ENCODE measurements around the gene ABCC3.

DNA sequence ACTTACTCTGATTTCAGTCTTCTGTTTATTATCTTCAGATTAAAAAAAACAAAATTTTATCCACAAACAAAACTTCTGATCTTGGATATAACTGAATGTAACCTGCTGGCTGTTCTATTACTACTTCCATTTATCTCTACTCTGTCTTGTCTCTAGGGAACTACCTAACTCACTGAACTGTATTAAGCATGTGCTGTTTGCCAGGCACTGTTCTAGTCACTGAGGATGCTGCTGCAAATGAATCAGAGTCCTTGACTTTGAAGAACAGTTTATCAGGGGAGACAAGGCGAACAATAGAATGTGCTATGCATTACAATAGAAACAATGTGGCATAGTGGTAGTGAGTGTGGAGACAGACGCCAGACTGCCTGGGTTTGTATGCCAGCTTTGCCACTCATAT, 75.3 kb downstream of the ABCC3 start:
- TF ChIP-seq, protein P1, sequence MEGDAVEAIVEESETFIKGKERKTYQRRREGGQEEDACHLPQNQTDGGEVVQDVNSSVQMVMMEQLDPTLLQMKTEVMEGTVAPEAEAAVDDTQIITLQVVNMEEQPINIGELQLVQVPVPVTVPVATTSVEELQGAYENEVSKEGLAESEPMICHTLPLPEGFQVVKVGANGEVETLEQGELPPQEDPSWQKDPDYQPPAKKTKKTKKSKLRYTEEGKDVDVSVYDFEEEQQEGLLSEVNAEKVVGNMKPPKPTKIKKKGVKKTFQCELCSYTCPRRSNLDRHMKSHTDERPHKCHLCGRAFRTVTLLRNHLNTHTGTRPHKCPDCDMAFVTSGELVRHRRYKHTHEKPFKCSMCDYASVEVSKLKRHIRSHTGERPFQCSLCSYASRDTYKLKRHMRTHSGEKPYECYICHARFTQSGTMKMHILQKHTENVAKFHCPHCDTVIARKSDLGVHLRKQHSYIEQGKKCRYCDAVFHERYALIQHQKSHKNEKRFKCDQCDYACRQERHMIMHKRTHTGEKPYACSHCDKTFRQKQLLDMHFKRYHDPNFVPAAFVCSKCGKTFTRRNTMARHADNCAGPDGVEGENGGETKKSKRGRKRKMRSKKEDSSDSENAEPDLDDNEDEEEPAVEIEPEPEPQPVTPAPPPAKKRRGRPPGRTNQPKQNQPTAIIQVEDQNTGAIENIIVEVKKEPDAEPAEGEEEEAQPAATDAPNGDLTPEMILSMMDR (IDR thresholded peaks at IDR 0.05; ENCODE audit: insufficient read depth, low read length) = no peak
- TF ChIP-seq, protein P2, sequence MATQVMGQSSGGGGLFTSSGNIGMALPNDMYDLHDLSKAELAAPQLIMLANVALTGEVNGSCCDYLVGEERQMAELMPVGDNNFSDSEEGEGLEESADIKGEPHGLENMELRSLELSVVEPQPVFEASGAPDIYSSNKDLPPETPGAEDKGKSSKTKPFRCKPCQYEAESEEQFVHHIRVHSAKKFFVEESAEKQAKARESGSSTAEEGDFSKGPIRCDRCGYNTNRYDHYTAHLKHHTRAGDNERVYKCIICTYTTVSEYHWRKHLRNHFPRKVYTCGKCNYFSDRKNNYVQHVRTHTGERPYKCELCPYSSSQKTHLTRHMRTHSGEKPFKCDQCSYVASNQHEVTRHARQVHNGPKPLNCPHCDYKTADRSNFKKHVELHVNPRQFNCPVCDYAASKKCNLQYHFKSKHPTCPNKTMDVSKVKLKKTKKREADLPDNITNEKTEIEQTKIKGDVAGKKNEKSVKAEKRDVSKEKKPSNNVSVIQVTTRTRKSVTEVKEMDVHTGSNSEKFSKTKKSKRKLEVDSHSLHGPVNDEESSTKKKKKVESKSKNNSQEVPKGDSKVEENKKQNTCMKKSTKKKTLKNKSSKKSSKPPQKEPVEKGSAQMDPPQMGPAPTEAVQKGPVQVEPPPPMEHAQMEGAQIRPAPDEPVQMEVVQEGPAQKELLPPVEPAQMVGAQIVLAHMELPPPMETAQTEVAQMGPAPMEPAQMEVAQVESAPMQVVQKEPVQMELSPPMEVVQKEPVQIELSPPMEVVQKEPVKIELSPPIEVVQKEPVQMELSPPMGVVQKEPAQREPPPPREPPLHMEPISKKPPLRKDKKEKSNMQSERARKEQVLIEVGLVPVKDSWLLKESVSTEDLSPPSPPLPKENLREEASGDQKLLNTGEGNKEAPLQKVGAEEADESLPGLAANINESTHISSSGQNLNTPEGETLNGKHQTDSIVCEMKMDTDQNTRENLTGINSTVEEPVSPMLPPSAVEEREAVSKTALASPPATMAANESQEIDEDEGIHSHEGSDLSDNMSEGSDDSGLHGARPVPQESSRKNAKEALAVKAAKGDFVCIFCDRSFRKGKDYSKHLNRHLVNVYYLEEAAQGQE (IDR thresholded peaks at IDR 0.05; ENCODE audit: insufficient replicate concordance, low read depth) = no peak

Measured in HL-60 (cell line).